C4-2B (cell line): ENCODE results near the gene WIF1.

ENCODE experiments used
- ZFX ChIP-seq: fragments of 450-650 bp; IDR thresholded peaks from 2 replicates; pipeline ENCODE4 v1.6.1; 2017
- TF ChIP-seq, protein P1 (sequence below): fragments of 450-650 bp; conservative IDR thresholded peaks from 2 replicates; pipeline ENCODE4 v1.5.1; 2017; ENCODE audit warnings: mild to moderate bottlenecking

DNA sequence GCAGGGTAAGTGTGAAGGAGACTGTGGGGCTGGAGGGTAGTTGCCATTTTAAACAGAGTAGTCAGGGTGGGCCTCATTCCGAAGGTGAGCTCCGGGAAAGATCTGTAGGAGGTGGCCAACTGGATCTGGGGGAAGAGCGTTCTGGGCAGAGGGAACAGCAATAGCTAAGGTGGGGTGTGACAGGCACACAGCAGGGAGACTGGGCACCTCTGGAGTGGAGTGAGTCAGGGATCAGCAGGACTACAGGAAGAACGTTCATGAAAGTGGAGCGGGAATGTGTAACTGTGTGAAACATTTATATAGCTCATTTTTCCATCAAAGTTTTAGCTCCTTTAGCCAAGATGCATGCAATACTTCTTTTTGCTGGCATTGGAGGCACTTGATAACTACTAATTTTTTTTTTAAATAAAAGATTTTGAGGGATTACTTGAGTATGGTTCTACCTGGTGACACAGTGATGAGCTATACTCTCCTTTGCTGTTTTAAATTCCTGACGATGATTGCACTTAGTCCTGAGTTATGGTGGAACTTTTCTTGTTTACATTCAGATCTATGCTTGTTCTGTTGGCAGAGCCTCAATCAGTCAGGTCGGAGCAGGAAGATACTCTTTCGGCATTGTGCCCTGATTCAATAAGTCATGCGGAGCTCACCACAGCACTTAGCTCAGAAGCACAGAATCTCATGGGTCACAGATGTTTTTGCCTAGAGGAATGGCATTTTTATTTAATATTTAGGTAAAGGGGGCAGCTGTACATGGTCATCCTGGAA lies 106.4 kb downstream of the WIF1 start:
- TF ChIP-seq, protein P1, sequence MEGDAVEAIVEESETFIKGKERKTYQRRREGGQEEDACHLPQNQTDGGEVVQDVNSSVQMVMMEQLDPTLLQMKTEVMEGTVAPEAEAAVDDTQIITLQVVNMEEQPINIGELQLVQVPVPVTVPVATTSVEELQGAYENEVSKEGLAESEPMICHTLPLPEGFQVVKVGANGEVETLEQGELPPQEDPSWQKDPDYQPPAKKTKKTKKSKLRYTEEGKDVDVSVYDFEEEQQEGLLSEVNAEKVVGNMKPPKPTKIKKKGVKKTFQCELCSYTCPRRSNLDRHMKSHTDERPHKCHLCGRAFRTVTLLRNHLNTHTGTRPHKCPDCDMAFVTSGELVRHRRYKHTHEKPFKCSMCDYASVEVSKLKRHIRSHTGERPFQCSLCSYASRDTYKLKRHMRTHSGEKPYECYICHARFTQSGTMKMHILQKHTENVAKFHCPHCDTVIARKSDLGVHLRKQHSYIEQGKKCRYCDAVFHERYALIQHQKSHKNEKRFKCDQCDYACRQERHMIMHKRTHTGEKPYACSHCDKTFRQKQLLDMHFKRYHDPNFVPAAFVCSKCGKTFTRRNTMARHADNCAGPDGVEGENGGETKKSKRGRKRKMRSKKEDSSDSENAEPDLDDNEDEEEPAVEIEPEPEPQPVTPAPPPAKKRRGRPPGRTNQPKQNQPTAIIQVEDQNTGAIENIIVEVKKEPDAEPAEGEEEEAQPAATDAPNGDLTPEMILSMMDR, result no peak
- no peak for TF ChIP-seq ZFX
